Thyroid gland (tissue), 4 donors: ENCODE results near the gene SPON1. TPM values are rescaled to one million over a fixed set of nuclear protein-coding genes. Genes with fewer than 3 reads are reported as not detected.
"Not testable (repeated sequence)": the region's sequence is repeated elsewhere in the genome, so short reads cannot be mapped to it uniquely, and the experiment has no call there.

Source experiments
- DNase-seq, 2 donors: peaks; one replicate each; pipeline ENCODE4 v3.0.0-alpha.2; 2019
- H3K27ac ChIP-seq, 3 donors: fragments of 200-600 bp; sonication (generic); 1 replicate in 2 of 3; 2 replicates in 1 of 3; pipeline ENCODE4 v1.5.1; 2016 to 2019; ENCODE audit warnings: mild to moderate bottlenecking in 1 of 3, moderate library complexity in 1 of 3
- H3K27me3 ChIP-seq: fragments of 200-600 bp; sonication (generic); one replicate; pipeline ENCODE4 v1.5.1; 2019
- H3K36me3 ChIP-seq, 2 donors: fragments of 200-600 bp; sonication (generic); one replicate each; pipeline ENCODE4 v1.5.1; 2016 to 2019
- H3K4me1 ChIP-seq, 2 donors: fragments of 200-600 bp; sonication (generic); one replicate each; pipeline ENCODE4 v1.5.1; 2017 to 2019
- H3K4me3 ChIP-seq, 3 donors: fragments of 200-600 bp; sonication (generic); replicated peaks in 1 of 3; 1 replicate in 2 of 3; 2 replicates in 1 of 3; pipeline ENCODE4 v1.5.1; 2016; ENCODE audit warnings: mild to moderate bottlenecking in 1 of 3
- H3K9me3 ChIP-seq: fragments of 200-600 bp; sonication (generic); one replicate; pipeline ENCODE4 v1.5.1; 2017
- POLR2A ChIP-seq, 2 donors: fragments of 450-650 bp; IDR thresholded peaks; one replicate each; pipeline ENCODE4 v1.6.1; 2017; ENCODE audit warnings: antibody characterized with exemption in 2 of 2, mild to moderate bottlenecking in 2 of 2, moderate library complexity in 1 of 2
- WGBS, 2 donors: methylation state at CpG; one replicate each; pipeline ENCODE4 v1.1.5; 2017; 5-methylcytosine and 5-hydroxymethylcytosine counted together
- intact Hi-C: fragments of 100-400 bp; cut with DNase I; formaldehyde crosslinking; loops from one replicate; pipeline ENCODE4 v1.15.1; 2023
- total RNA-seq, 4 donors: library from RNA; depleted of rRNA; stranded (reverse); fragments of >200 nt; gene quantifications; one replicate each; pipeline ENCODE4 v1.2.3, GENCODE V29; 2016
- TF ChIP-seq, protein P1 (sequence below), 6 experiments: fragments of 200-600 bp in 3 of 6; fragments of 450-650 bp in 3 of 6; sonication (generic) in 3 of 6; IDR thresholded peaks; one replicate each; pipeline ENCODE4 v1.5.1; 2016 to 2019; ENCODE audit warnings: antibody characterized with exemption in 6 of 6, mild to moderate bottlenecking in 2 of 6, inconsistent platforms in 1 of 6, moderate library complexity in 1 of 6

SPON1 gene
- total RNA-seq, 4 donors from 2014 or later, result 7.3 to 14.9 (median 10.9) TPM

DNA sequence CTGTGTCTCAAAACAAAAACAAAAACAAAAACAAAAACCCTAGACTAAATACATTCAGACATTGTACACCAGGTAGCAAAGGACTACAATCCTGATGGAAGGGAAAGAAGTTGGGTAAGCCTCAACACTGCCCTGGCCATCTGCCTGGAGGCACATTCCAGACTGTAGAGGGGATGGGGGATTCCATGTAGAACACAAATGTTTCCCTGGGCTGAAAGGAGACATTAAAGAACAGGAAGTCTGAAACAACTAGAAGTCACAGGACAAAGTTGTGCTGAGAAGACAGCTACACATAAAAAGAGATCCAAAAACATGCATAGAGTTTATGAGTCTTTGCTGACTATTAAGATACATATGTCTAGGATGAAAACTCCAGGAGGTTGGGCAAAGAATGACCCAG lies 312.6 kb downstream of the SPON1 start:
- Histone ChIP-seq H3K9me3 (no peaks in the 10 kb centered on the region), H3K27me3 (no peaks in the 10 kb centered on the region), H3K4me1 (no peaks in the 10 kb centered on the region), H3K36me3 (peaks cover 0 to 10% of the 10 kb centered on the region in 2 donors), H3K4me3 (no peak overlapping the region), H3K27ac (no peak overlapping the region)
- intact Hi-C loops, result no loop called here
- DNase-seq, result no peak
- TF ChIP-seq, protein P1, sequence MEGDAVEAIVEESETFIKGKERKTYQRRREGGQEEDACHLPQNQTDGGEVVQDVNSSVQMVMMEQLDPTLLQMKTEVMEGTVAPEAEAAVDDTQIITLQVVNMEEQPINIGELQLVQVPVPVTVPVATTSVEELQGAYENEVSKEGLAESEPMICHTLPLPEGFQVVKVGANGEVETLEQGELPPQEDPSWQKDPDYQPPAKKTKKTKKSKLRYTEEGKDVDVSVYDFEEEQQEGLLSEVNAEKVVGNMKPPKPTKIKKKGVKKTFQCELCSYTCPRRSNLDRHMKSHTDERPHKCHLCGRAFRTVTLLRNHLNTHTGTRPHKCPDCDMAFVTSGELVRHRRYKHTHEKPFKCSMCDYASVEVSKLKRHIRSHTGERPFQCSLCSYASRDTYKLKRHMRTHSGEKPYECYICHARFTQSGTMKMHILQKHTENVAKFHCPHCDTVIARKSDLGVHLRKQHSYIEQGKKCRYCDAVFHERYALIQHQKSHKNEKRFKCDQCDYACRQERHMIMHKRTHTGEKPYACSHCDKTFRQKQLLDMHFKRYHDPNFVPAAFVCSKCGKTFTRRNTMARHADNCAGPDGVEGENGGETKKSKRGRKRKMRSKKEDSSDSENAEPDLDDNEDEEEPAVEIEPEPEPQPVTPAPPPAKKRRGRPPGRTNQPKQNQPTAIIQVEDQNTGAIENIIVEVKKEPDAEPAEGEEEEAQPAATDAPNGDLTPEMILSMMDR (IDR thresholded peaks at IDR 0.05), result no peak
- no peak for TF ChIP-seq POLR2A (IDR thresholded peaks at IDR 0.05)

DNA sequence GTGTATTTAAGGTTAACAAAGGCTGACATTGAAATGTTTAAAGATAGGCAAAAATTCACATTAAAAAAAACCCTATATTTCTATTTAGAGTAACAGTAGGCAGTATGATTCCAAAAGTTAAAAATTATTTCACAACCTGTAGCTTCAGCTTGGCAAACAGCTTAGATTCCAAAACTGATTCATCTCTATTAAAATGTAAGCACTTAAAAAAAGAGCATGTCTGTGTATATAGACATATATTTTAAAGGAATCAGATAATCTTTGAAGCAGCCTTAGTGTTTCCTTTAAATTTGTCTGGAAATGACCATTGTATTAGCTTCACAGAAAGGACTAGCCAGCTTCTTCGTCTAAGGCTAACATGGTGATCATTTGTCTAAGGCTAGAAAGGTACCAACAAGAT lies 316.3 kb downstream of the SPON1 start:
- 92% methylated on average over 1 of the region's 1 CpG; no CpG with 5 or more reads in 1 of the 2 donors for WGBS, 2 donors
- H3K9me3 ChIP-seq, H3K4me1 ChIP-seq, H3K27ac ChIP-seq, H3K36me3 ChIP-seq, H3K27me3 ChIP-seq, DNase-seq, intact Hi-C loops, H3K4me3 ChIP-seq: not testable (repeated sequence)

DNA sequence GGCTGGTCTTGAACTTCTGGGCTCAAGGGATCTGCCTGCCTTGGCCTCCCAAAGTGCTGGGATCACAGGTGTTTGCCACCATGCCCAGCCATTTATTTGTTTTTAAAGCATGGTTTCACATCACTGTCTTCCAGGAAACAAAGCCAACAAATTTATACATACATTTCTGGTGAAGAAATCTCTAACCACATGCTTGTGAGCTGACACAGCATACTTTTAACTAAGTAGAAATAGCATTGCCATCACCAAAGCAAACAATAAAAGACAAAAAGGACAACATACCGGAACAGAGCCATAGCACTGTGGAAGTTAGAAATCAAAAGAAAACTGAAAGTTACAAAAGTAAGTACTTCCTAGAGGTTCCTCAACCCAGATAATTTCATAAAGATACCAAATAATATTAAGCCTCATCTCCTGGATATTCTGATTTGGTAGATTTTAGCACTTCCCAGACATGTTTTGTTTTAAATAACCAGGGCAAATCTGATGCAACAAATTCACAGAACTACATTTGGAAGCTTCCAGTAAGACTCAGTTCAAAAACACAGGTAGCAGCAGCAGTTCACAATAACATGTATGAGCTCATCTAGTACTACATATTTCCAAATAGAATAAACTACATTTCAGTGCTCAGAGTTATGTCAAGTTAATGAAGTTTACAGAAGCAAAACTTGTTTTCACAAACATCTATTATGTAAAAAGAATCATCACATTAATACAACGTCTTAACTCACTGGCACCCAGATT lies 325.8 kb downstream of the SPON1 start:
- no peak for DNase-seq
- no peaks in the 10 kb centered on the region for H3K9me3 ChIP-seq
- no peaks in the 10 kb centered on the region for H3K36me3 ChIP-seq
- intact Hi-C loops, result no loop called here
- 63 to 75% methylated on average over 2 of the region's 2 CpGs for WGBS, 2 donors
- H3K4me1 ChIP-seq, result no peaks in the 10 kb centered on the region
- TF ChIP-seq, protein P1 (IDR thresholded peaks at IDR 0.05), result no peak
- no peak for TF ChIP-seq POLR2A (IDR thresholded peaks at IDR 0.05)
- no peaks in the 10 kb centered on the region for H3K27me3 ChIP-seq
- H3K27ac ChIP-seq, result no peak overlapping the region
- H3K4me3 ChIP-seq, result no peak overlapping the region

DNA sequence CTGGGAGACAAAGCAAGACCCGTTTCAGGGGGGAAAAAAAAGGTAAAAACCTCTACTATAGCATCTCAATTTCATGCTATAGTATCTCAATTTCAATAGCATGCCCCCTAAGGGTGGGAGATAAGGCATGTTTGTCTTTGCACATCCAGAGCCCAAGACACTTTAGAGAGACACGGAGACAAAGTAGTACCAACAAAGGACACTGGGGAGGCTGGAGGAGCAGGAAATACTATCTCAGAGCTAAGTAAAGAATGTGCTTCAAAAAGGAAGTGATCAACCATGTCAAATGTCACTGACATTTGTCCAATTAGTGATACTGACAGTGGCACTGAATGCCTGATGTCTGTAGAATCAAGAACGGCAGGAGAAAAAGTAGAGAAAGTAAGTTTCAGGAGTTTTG lies 327.9 kb downstream of the SPON1 start:
- H3K4me3 ChIP-seq, result no peak overlapping the region
- DNase-seq, result no peak
- H3K36me3 ChIP-seq, result no peaks in the 10 kb centered on the region
- H3K27me3 ChIP-seq, result no peaks in the 10 kb centered on the region
- TF ChIP-seq, protein P1 (IDR thresholded peaks at IDR 0.05), result no peak
- 83 to 90% methylated on average over 3 of the region's 3 CpGs for WGBS, 2 donors
- intact Hi-C loops, result loop anchor here (10.0 kb wide), 1 partner anchor 164 kb away; no protein-coding TSS in a partner anchor
- H3K27ac ChIP-seq, result no peak overlapping the region
- no peaks in the 10 kb centered on the region for H3K4me1 ChIP-seq
- H3K9me3 ChIP-seq, result no peaks in the 10 kb centered on the region

DNA sequence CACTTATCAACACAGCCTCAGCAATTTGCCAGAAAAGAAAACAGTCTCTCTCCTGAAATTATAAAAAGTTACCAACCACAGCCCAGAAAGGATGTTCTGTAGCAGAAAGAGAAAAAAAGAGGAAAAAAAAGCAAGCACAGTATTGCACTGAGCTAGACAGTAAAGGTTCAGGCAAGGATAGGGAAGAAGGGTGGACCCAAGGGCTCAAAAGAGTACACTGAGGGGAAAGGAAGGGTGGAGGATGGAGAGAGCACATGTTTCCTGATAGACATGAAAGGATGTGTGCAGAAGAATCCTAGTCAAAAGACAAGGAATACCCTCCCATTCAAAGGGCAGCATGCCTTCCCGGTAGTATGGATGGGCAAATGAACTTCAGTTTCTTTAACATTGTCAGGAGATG lies 337.4 kb downstream of the SPON1 start:
- peaks cover 0 to 7% of the 10 kb centered on the region in 2 donors for H3K4me1 ChIP-seq
- WGBS, 2 donors, result 81 to 89% methylated on average over 1 of the region's 1 CpG
- no peaks in the 10 kb centered on the region for H3K36me3 ChIP-seq
- DNase-seq, result no peak
- intact Hi-C loops, result loop anchor here (10.0 kb wide), 1 partner anchor 155 kb away; no protein-coding TSS in a partner anchor
- TF ChIP-seq POLR2A (IDR thresholded peaks at IDR 0.05), result no peak
- TF ChIP-seq, protein P1 (IDR thresholded peaks at IDR 0.05), result no peak
- H3K27me3 ChIP-seq, result no peaks in the 10 kb centered on the region
- no peak overlapping the region for H3K27ac ChIP-seq
- no peaks in the 10 kb centered on the region for H3K9me3 ChIP-seq
- no peak overlapping the region for H3K4me3 ChIP-seq
